ENCODE measurements around the gene CXCR3. TPM values are rescaled to one million over a fixed set of nuclear protein-coding genes. Genes with fewer than 3 reads are reported as not detected.
"Not testable (repeated sequence)": the region's sequence is repeated elsewhere in the genome, so short reads cannot be mapped to it uniquely, and the experiment has no call there.

Gene CXCR3
- total RNA-seq, 1 donor from 2014 or later, result 0.22 TPM

DNA sequence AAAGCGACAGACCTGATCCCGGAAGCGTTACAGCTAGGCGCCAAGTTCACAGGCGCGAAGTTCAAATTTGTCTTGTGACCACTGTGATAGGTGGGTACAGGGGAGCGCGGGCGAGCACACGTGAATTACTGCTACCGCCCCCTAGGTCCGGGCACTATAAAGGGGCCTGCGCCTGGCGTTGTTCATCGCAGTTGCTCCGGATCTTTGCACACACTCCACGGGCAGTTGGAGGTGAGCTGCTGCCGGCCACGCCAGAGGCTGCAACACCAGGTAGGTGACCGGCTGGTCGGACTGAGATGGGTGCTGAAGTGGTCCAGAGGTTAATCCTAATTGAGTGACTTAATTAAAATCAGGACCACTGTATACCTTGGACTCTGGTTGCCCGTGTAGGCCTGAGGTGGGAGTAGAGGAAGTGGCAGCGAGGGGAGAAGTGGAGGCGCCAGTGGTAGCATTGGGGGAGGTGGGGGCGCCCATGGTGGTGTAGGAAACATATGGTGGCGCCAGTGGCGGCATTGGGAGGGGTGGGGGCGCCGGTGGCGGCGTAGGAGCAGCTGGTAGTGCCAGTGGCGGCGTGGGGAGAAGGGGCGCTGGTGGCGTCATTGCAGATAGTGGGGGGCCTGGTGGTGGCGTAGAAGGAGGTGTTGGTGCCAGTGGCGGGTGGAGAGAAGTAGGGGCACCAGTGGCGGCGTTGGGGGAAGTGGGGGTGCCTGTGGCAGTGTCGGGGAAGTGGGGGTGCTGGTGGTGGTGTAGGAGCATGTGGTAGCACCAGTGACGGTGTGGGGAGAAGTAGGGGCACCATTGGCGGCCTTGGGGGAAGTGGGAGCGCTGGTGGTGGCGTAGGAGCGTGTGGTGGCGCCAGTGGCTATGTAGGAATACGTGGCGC lies 39.8 kb downstream of the CXCR3 start, which contains the start of gene GCNA:
GCNA (plus strand) TSS at position 185 of the 883 bp plus-strand sequence. CDS start 2,385 bp downstream, outside the sequence.
- DNase-seq (no peak), ATAC-seq (ENCODE audit: poor library complexity) (no peak)
- intact Hi-C loops (cut with DNase I), result no loop called here

DNA sequence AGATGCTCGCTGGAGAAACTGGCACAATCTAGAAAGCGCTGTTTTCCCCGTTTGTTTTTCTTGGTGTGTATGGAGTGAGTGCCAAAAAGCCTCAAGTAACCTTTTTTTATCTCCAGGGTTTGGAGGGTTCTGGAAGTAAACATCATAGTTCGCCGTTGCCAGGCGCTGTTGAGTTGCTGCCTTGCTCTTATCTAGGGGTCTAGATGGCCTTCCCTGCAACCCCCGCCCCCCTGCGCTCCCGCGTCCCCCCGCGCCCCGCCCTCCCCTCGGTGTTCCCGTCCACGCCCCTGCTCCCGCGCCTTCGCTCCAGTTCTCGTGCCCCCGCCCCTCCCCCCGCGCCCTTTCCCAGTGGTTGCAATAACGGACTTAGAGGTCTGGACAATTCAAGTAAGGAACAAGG lies 40.6 kb downstream of the CXCR3 start:
- peak; percentile 59 for ATAC-seq (ENCODE audit: poor library complexity)
- peak; percentile 46 for DNase-seq
- intact Hi-C loops (cut with DNase I), result no loop called here

DNA sequence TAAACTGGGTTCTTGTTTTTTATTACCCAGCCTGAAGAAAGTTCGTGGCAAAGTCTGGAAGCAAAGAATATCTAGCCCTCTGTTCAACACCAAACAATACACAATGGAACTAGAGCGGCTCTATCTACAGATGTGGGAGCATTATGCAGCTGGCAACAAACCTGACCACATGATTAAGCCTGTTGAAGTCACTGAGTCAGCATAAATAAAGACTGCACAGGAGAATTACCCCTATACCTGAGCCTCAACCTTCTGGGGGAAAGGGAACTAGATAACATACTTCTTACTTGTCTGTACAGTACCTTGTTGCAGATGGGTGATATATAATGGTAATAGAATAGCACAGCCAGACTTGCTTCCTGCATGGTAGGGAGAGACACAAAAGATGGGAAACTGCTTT lies 44.7 kb downstream of the CXCR3 start:
- ATAC-seq (ENCODE audit: poor library complexity), result no peak
- no peak for DNase-seq
- intact Hi-C loops (cut with DNase I), result no loop called here

DNA sequence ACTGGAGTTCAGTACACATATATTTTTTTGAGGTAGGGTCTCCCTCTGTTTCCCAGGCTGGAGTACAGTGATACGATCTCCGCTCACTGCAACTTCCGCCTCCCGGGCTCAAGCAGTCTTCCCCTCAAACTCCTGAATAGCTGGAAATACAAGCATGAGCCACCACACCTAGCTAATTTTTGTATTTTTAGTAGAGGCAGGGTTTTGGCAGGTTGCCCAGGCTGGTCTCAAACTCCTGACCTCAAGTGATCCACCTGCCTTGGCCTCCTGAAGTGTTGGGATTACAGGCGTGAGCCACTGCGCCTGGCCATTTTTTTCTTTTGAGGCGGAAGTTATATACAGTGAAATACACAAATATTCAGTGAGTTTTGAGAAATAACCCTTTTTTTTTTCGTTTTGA lies 46.9 kb downstream of the CXCR3 start:
- peak; percentile 22 for ATAC-seq (ENCODE audit: poor library complexity)
- DNase-seq, result peak; percentile 38
- intact Hi-C loops (cut with DNase I), result not testable (repeated sequence)

Other genes starting within 250 kb of the CXCR3 start
- gene OGT, start 85.4 kb downstream of the CXCR3 start, total RNA-seq, result 72.7 TPM
- 2.2 TPM for gene GCNA, start 40.1 kb downstream of the CXCR3 start, total RNA-seq
- gene CXorf49, start 99.8 kb upstream of the CXCR3 start, total RNA-seq, result not detected
- gene CXorf49B, start 144.8 kb upstream of the CXCR3 start, total RNA-seq, result not detected

Data from Right ventricle myocardium superior (tissue), 1 donor.